NCI-H1105 (cell line): ENCODE measurements around the gene S100B.

Source experiments
- DNase-seq: peaks from one replicate; lab custom pipeline; 2025; lab: John Stamatoyannopoulos, UW

Gene S100B

DNA sequence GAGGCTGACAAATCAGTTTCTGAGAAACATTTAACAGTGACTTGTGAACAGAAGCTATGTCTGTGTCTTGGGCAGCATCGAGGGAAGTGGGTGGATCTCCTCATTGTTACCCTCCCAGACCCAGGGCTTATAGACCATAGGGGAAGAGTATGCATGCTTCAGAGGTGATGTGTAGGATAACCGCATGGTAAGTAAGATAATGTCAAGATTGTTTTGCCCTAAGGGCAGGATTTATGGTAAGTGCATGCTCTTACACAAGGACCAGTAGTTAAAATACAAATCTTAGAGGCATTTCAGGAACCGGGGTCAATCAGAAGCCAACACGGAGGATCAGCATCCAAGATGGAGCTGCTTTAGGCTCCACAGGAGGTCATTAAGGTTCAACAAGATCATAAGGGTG is 22.8 kb upstream of the S100B start:
- no peak for DNase-seq

DNA sequence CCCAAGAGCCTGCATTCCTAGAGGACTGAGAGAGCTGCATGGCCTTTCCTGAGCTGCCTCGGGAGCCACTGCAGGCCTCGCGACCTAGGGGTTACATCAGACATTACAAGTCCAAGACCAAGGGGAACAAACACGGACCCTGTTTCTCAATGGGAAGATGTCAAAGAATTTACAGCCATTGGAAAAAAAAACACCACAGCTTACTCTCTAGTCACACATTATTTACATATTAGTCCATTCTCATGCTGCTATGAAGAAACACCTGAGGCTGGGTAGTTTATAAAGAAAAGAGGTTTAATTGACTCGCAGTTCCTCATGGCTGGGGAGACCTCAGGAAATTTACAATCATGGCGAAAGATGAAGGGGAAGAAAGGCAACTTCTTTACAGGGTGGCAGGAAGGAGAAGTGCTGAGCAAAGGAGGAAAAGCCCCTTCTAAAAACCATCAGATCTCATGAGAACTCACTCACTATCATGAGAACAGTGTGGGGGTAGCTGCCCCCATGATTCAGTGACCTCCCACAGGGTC is 22.2 kb upstream of the S100B start:
- no peak for DNase-seq

DNA sequence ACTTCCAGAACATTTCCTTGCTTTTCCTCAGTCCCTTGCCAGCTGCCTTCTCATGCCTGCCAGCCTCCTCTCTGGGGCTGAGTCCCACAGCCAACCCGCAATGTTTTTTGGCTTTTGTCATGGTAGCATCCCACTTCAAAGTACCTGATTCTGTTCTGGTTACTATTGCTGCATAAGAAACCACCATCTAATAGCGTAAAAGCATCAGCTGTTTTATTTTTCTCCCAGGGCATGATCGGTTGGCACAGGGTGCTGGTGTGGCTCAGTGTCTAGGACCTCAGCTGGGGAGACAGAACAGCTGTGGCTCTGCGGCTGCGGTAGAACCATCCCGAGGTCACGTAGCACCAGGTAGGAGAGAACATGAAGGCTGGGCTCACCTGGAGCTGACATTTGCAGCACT is 21.7 kb upstream of the S100B start:
- no peak for DNase-seq

DNA sequence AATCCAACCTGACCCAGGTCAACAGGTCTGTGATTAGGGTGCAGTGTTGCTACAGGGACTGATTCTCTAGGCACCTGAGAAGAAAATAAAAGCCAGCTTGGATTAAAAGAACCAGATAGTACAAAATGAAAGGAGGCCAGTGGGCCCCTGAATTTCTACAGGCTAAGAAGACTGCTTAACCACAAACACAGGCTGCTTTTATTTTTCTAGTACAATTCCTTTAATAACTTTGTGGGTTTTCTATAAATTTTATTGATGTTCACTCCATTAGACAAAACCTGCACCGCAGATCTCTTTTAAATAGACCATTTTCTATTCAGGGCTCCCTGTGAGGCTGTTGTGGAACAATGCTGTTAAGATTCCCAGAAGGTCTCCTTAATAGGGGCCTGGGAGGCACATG is 20.9 kb upstream of the S100B start:
- DNase-seq = no peak

DNA sequence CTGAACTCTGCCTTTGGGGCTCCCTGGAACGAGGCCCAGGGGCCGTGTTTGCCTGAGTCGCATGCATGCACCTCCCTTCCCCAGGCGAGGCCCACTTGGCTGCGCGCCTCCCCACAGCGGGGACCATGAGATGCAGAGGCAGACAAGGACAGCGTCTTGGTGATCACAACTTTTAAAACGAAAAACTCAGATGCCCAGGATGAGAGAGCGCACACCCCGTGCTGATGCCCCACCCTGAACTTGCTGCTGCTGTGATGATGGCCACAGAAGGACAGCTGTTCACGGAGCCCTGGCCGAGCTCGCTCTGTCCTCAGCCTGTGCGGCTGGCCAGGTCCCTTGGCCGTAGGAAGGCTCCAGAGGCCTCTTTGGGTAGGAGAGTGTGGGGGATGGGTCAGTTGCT is 19.2 kb upstream of the S100B start:
- no peak for DNase-seq

DNA sequence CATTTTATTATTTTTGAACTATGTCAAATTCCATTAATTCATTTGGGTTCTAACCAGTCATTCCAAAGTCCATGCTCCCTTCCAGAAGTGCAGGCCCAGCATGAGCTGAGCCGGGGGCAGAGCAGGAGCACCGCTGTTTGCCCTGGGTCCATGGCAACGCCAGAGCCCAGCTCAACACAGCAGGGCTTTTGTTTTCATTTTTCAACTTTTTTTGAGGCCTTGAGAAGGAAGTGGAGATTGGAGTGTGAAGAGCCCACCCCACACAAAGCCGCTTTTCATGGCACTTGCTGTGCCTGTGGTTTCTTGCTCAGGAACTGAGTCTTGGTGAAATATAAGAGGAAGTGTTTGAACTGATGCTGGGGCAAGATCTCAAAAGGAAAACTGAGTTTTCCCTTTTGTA is 17.3 kb upstream of the S100B start:
- no peak for DNase-seq

DNA sequence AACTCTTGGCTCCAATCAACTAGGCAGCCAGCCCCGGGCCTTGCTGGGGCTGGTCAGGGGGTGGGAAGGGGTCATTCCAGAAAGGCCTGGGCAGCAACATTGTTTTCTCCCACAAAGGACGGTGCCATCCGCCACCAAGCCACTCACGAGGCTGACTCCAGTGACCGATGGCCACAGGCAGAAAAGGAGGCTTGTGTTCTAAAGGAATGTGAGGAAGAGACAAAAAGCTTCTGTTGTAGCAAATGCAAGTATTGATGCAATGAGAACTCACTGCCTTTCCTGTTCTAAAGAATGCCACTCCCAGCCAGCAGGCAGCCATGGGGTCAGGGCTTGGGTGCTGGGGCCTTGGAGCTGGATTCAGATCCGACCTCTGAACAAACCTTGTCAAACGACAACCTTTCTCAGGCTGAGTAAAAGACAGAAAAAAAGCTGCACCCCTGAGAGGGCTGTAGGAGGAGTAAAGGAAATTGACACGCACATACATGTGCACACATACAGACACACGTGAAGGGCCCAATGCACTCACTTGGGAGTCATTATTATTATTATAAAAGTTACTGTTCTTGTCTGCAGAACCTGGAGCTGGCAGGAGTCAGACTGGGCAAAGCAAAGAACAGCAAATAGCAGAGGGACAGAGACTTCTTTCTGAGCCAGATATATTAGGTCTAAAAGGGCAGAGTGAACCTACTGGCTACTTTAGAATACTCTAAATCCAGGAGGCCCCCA is 16.7 kb upstream of the S100B start:
- DNase-seq = no peak

DNA sequence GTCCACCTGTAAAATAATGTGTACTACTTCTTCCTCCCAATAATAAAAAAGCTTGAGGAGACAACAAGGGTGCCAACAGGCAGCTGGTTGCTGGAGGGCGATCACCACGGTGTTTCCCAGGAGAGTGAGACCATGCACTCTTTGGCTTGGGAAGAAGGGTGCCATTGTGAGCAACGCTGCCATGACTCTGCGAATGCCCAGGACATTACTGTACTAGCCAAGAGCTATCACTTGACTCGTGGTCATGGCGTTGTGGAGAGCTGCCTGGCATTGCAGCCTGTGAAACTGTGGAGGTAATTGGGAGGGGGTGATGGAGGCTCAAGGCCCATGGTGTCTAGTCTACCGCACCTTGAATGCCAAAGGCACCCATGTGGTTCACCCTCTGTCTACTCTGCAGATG is 16.0 kb upstream of the S100B start:
- DNase-seq = no peak

DNA sequence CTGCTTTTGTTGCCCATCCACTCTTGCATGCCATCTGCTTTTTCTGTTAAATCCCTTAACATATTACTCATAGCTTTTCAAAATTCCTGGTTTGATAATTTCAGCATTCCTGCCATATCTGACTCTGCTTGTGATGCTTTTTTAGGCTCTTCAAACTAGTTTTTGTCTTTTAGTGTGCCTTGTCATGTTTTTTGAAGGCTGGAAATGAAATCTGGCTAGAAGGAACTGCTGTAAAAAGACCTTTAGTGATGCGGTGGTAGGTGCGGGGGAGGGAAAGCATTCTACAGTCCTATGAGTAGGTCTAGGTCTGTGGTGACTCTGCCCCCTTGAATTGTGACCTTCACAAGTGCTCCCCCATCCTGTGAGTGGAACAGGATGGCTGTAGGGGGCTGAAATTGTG is 15.0 kb upstream of the S100B start:
- no peak for DNase-seq

DNA sequence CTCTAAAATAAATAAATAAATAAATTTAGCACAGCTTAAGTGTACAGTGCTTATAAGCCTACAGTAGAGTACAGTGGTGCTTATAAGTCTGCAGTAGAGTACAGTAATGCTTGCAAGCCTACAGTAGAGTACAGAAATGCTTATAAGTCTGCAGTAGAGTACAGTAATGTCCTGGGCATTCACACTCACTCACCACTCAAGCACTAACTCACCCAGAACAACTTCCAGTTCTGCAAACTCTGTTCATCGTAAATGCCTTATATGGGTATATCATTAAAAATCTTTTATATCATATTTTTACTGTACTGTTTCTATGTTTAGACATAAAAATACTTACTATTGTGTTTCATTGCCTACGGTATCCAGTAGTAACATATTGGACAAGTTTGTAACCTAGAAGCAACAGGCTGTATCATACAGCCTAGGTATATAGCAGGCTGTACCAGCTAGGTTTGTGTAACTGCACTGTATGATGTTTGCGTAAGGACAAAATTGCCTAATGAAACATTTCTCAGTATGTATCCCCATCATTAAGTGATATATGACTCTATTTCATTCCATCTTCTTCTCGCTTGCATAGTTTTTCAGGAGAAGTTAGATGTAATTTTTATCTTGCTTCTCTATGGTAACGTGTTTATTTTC is 14.0 kb upstream of the S100B start:
- DNase-seq = no peak

DNA sequence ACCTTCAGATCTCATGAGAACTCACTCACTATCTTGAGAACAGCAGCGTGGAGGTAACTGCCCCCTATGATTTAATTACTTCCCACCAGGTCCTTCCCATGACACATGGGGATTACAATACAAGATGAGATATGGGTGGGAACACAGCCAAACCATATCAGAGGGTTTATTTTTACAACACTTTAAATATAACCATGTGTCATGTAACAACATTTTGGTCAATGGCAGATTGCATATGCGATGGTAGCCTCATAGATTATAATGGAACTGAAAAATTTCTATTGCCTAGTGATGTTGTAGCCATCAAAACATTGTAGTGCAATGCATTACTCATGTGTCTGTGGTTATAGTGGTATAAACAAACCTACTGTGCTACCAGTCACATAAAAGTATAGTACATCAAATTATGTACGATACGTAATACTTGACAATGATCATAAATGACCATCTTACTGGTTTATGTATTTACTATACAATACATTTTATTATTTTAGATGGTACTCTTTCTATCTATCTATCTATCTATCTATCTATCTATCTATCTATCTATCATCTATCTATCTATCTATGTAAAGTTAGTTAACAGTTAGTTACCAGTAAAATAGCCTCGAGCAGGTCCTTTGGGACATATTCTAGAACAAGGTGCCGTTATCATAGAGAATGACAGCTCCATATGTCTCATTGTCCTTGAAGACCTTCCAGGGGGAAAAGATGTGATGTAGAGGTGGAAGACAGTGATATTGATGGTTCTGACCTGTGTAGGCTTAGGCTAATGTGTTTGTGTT is 12.6 kb upstream of the S100B start:
- DNase-seq = no peak

DNA sequence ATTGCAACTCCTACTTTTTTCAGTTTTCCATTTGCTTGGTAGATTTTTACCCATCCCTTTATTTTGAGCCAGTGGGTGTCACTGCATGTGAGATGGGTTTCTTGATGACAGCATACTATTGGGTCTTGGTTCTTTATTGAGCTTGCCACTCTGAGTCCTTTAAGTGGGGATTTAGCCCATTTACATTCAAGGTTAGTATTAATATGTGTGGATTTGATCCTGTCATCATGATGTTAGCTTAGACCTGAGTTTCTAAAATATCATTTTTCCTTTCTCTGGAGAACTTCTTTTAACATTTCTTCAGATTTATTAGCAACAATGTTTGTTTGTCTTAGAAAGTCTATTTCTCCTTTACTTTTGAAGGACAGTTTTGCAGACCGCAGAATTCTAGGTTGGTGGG is 11.8 kb upstream of the S100B start:
- no peak for DNase-seq

DNA sequence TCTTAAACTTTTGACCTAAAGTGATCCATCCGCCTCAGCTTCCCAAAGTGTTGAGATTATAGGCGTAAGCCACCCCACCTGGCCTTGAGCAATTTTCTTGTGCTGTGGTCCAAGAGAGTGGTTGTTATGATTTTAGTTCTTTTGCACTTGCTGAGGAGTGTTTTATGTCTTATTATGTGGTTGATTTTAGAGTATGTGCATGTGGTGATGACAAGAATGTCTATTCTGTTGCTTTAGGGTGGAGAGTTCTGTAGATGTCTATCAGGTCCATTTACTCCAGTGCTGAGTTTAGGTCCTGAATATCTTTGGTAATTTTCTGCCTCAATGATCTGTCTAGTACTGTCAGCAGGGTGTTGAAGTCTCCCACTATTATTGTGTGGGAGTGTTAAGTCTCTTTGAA is 11.2 kb upstream of the S100B start:
- DNase-seq = no peak

DNA sequence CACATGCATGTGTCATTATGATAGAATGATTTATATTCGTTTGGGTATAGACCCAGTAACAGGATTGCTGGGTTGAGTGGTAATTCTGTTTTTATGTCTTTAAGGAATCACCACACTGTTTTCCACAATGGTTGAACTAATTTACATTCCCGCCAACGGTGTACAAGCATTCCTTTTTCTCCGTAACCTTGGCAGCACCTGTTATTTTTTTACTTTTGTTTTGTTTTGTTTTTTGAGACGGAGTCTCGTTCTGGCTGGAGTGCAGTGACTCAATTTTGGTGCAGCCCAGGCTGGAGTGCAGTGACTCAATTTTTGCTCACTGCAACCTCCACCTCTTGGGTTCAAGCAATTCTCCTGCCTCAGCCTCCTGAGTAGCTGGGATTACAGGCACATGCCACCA is 8.5 kb upstream of the S100B start:
- no peak for DNase-seq

DNA sequence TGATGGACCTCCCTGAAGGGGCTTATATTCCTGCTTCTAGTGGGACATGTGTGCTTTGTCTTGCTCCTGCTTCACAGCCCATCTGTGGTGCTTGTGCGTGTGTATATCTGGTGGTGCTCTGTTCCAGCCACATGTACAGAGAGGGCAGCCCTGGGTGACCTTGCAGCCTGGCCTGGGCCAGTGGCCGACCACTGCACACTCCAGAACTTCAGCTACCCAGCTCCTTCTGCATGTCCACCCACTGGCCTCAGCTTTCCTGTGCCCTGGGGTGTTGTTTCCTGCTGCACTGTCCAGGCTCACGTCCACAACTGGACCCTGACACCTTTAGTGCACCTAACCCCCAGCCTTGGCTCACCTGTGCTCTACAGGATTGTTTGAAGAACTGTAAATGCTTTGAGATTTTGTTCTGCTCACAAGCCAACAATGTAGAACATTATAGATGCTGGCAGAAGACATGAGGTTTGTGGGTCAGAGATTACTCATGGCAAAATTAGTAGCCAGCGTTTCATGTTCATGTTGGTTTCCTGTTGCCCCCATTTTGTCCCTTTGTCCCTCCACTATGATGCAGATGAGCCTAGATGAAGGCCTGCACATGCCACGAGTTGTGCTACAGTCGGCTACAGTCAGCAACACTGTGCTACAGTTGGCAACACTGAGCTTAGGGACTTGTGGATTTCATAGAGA is 5.3 kb upstream of the S100B start:
- no peak for DNase-seq

DNA sequence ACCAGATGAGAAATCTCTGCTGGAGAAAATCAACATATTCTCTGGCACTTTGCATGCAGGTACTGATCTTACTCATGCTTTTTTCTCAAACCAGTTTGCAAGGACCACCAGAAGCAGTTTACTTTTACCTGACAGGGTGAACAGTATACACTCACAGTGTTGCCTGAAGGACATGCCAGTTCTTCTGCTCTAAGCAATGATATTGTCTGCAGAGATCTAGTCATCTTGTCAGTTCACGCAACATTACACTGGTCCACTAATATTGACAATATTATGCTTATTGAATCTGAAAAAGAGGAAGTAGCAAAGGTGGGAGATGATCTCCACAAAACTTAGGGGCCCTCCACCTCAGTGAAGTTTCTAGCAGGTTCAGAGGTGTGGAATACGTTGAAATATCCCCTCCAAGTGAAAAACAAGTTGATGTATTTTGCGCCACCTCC is 3.8 kb upstream of the S100B start:
- DNase-seq = no peak

DNA sequence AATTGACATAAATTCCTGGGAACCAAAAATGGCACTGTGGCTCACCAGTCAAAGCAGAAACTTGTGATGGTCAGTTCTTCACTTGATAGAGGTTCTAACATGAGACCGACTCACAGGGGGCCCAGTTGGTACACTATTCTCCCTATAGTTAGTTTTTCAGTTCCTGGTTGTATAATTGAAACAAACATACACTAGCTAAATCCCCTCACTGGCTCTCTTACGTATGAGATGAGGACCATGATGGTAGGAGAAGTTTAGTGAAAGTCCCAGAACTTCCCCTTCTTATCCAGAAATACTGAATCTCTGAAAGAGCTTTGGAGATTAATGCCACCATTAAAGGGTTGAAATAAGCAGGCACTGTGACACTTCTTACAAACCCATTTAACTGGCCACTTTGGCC is 2.8 kb upstream of the S100B start:
- DNase-seq = no peak

DNA sequence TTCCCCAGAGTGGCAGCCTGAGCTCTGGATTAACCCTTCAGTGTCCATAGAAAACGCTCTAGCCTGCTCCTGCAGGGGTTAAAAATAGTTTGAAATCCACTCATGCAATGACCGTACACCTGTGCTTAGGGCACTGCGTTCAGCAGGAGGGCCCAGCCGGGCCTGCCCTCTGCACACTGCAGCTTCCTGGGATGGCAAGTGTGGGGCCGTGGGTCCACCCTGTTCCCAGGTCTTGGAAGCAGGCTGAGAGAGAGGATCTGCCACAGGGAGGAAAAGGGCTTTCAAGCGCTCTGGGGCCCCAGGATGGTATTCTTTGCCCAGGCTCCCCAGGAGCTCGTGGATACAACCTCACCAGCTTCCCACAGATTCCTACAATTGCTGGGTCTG is 1.5 kb upstream of the S100B start:
- no peak for DNase-seq

DNA sequence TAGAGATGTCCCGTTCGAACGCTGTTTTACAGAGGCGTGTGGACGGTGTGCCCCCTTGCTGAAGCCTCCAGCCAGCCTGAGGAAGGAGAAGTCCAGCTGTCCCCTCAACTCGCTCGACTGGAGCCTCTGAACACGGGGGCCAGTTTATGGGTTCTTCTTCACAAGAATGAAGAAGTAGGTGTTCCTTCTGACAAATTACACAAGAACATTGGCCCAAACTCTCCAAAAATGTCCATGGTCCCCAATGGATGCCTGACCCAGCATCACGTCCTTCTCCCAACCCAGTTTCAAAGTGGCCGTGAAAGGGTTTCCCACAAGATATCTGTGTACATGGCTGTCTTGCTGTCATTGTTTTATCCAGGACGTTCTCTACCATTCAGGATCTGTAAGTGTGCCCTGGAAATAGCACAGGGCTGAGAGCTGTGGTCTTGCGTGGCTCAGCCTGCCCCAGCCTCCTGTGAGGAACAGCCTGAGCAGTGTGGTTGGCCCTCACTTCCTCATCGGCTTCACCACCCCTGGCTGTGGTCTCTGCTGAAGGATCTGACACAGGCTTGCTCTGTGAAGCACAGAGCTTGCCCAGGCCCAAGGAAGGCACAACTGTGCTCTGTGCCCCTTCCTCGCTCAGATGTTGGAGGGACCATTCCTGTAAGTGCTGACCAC is 1.0 kb upstream of the S100B start:
- no peak for DNase-seq

DNA sequence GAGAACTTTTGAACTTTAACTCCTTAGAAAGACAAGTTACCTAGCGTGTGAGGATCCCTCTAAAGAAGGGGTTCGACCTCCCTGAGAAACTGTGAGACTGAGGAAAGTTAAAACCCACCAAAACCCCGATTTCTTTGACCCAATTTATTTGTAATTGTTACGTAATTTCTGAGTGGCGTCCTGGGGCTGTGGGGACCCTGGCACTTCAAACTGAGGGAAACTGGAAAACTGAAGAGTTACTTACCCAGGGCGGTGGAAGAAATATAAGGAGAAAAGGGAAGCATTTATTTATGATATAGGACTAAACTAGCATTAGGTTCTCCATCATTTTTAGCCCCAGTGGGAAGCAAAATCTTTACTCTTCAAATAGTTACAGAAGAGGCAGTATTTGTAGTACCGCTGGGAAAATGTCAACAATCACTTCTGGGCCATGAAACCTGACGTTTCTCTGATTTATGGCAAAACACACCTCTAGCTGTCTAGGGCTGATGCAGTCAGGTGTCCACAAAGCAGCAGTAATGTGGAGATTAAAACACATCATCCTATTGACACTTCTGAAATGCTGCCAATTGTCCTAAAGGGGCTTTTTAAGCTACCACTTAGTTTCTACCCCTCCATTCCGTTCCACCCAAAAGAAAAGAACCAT is 430 bp downstream of the S100B start:
- no peak for DNase-seq

DNA sequence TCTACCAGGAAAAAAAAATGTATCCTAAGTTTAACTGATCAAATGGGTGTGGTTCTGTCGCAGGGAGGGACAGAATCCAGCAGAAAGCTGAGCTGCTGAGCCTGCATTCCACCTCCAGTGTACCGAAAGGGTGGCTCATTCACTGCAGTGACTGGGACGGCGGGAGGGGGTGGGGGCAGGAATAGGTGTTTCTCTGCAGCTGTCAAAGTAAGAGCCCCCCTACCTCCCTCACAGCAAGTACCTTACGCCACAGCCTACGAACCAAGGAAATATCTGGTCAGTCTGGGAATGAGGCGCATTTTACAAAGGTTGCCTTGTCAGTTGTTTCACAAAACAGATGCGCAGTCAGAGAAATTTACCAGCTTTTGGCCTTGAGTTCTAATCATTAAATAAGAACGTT is 1.7 kb downstream of the S100B start:
- DNase-seq = no peak
